Prostate gland (tissue), 2 donors: ENCODE results near the gene ZNF683. TPM values are rescaled to one million over a fixed set of nuclear protein-coding genes. Genes with fewer than 3 reads are reported as not detected.

ENCODE experiments used
- DNase-seq: peaks from one replicate; pipeline ENCODE4 v3.0.0-alpha.2; 2019; ENCODE audit warnings: low spot score
- H3K27ac ChIP-seq, 2 donors: fragments of 200-600 bp; sonication (generic); 2 replicates each; pipeline ENCODE4 v1.5.1; 2017 to 2019
- H3K27me3 ChIP-seq: fragments of 200-600 bp; sonication (generic); replicated peaks from 2 replicates; pipeline ENCODE4 v1.5.1; 2019; ENCODE audit not compliant: insufficient read depth
- H3K36me3 ChIP-seq, 2 donors: fragments of 200-600 bp; sonication (generic); 1 replicate in 1 of 2; 2 replicates in 1 of 2; pipeline versions ENCODE4 v1.5.1 to v1.8.1; 2017 to 2019
- H3K4me1 ChIP-seq: fragments of 200-600 bp; sonication (generic); replicated peaks from 2 replicates; pipeline ENCODE4 v1.5.1; 2019
- H3K4me3 ChIP-seq, 2 donors: fragments of 200-600 bp; sonication (generic); 2 replicates each; pipeline ENCODE4 v1.5.1; 2017 to 2019
- H3K9me3 ChIP-seq: fragments of 200-600 bp; sonication (generic); 2 replicates; pipeline ENCODE4 v1.5.1; 2017
- POLR2A ChIP-seq: fragments of 450-650 bp; IDR thresholded peaks from one replicate; pipeline ENCODE4 v1.6.1; 2016; ENCODE audit warnings: antibody characterized with exemption, mild to moderate bottlenecking
- POLR2AphosphoS5 ChIP-seq: sonication (generic); formaldehyde crosslinking; IDR thresholded peaks from one replicate; pipeline ENCODE4 v1.6.1; 2017; ENCODE audit warnings: antibody characterized with exemption
- WGBS: methylation state at CpG from one replicate; pipeline ENCODE4 v1.1.5; 2018; 5-methylcytosine and 5-hydroxymethylcytosine counted together
- intact Hi-C: fragments of 100-400 bp; cut with DNase I; formaldehyde crosslinking; loops from one replicate; pipeline ENCODE4 v1.14.2; 2022
- total RNA-seq, 2 donors: library from RNA; depleted of rRNA; stranded (reverse); fragments of >200 nt; gene quantifications; one replicate each; pipeline ENCODE4 v1.1.0, GENCODE V29; 2016
- TF ChIP-seq, protein P1 (sequence below), 4 experiments: fragments of 200-600 bp in 2 of 4; fragments of 450-650 bp in 2 of 4; sonication (generic) in 2 of 4; IDR thresholded peaks; 1 replicate in 3 of 4; 2 replicates in 1 of 4; pipeline ENCODE4 v1.5.1; 2016 to 2019; ENCODE audit warnings: antibody characterized with exemption in 4 of 4, mild to moderate bottlenecking in 2 of 4, moderate library complexity in 2 of 4

Gene ZNF683
- total RNA-seq, 2 donors from 2014 or later = 4.8 TPM; not detected in 1

DNA sequence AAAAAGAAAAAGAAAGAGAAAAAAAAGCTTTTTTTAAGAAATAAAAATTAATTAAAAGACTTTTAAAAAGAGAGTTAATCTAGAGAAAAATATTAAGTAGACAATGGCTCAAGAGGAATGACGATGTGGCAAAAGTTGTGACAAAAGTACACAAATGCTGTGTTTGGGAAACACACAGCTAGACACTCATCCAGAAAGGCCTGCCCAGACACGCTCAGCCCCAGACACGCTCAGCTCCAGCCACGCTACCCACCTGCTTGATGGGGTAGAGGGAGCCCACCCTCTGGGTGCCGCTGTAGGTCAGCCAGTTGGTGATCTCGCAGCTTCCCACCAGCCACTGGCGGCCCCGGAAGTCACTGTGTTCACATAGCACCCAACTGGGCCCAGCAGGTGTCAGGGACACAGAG is 44.6 kb downstream of the ZNF683 start:
- Histone ChIP-seq H3K9me3 (no peaks in the 10 kb centered on the region), H3K4me1 (no peaks in the 10 kb centered on the region), H3K27ac (no peak overlapping the region), H3K4me3 (no peak overlapping the region), H3K27me3 (no peaks in the 10 kb centered on the region), H3K36me3 (no peaks in the 10 kb centered on the region)
- intact Hi-C loops = no loop called here
- TF ChIP-seq, protein P1, sequence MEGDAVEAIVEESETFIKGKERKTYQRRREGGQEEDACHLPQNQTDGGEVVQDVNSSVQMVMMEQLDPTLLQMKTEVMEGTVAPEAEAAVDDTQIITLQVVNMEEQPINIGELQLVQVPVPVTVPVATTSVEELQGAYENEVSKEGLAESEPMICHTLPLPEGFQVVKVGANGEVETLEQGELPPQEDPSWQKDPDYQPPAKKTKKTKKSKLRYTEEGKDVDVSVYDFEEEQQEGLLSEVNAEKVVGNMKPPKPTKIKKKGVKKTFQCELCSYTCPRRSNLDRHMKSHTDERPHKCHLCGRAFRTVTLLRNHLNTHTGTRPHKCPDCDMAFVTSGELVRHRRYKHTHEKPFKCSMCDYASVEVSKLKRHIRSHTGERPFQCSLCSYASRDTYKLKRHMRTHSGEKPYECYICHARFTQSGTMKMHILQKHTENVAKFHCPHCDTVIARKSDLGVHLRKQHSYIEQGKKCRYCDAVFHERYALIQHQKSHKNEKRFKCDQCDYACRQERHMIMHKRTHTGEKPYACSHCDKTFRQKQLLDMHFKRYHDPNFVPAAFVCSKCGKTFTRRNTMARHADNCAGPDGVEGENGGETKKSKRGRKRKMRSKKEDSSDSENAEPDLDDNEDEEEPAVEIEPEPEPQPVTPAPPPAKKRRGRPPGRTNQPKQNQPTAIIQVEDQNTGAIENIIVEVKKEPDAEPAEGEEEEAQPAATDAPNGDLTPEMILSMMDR (IDR thresholded peaks at IDR 0.05) = no peak
- TF ChIP-seq POLR2AphosphoS5 (no peak), POLR2A (no peak)
- 46% methylated on average over 8 of the region's 8 CpGs for WGBS
- peak; percentile 12 for DNase-seq

DNA sequence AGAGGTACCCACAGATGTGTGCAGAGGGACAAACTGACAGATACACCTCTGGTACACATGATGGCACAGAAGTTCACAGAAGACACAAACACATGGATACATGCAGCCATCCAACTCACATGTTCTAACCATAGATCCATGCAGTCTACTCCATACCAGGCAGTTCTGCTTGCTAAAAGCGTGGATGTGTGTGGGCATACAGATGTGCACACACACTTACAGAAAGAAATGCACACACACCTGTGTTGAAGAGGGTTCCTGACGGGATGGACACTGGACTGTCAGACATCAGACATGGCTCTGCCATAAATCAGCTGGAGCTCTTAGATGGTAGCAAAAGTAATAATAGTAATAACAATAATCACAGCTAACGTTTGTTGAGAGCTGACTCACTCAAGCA is 48.0 kb downstream of the ZNF683 start:
- intact Hi-C loops = loop anchor here (5.0 kb wide), 2 partner anchors 157 to 212 kb away; partner anchors contain the start of genes C1orf232, PDIK1L and ZNF593
- WGBS = 88% methylated on average over 3 of the region's 3 CpGs
- Histone ChIP-seq H3K4me1 (no peaks in the 10 kb centered on the region), H3K36me3 (no peaks in the 10 kb centered on the region), H3K4me3 (no peak overlapping the region), H3K9me3 (no peaks in the 10 kb centered on the region), H3K27ac (no peak overlapping the region), H3K27me3 (no peaks in the 10 kb centered on the region)
- DNase-seq = no peak
- TF ChIP-seq POLR2AphosphoS5 (no peak), POLR2A (no peak)
- TF ChIP-seq, protein P1 (IDR thresholded peaks at IDR 0.05) = no peak

DNA sequence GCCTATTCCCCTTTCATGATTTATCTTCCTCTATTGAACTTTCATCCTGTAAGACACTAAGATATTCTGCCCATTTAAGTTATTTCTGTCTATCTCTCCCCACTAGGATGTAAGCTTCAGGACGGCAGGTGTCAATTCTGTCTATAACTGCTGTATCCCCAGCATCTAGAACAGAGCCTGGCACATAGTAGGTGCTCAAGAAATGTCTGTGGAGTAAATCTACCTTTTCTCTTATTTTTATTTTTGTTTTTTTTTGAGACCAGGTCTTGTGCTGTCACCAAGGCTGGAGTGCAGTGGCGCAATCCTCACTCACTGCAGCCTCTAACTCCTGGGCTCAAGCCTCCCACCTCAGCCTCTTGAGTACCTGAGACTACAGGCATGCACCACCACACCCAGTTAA is 49.2 kb downstream of the ZNF683 start:
- intact Hi-C loops = loop anchor here (5.0 kb wide), 2 partner anchors 156 to 211 kb away; partner anchors contain the start of genes C1orf232, PDIK1L and ZNF593
- Histone ChIP-seq H3K36me3 (no peaks in the 10 kb centered on the region), H3K27me3 (no peaks in the 10 kb centered on the region), H3K4me1 (no peaks in the 10 kb centered on the region), H3K9me3 (no peaks in the 10 kb centered on the region), H3K27ac (no peak overlapping the region), H3K4me3 (no peak overlapping the region)
- TF ChIP-seq, protein P1 (IDR thresholded peaks at IDR 0.05) = no peak
- TF ChIP-seq POLR2AphosphoS5 (no peak), POLR2A (no peak)
- 94% methylated on average over 2 of the region's 2 CpGs for WGBS
- no peak for DNase-seq

DNA sequence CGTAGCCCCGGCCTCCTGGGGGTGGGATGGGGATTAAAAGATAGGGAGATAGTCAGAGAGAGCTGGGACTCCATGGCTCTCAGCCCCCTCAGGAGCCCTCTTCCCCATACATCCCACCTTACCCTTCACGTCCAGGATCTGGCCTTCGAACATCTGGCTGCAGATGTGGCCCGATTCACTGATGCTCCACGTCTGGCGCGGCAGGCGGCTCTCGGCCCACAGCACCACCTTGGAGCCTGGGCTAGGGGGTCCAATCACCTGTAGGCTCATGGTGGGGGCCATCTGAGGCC is 50.6 kb downstream of the ZNF683 start:
- intact Hi-C loops = loop anchor here (5.0 kb wide), 2 partner anchors 155 to 210 kb away; partner anchors contain the start of genes C1orf232, PDIK1L and ZNF593
- no peaks in the 10 kb centered on the region for H3K4me1 ChIP-seq
- no peak overlapping the region for H3K27ac ChIP-seq
- H3K27me3 ChIP-seq = no peaks in the 10 kb centered on the region
- no peaks in the 10 kb centered on the region for H3K36me3 ChIP-seq
- H3K4me3 ChIP-seq = no peak overlapping the region
- no peaks in the 10 kb centered on the region for H3K9me3 ChIP-seq
- TF ChIP-seq POLR2A (no peak), POLR2AphosphoS5 (no peak)
- TF ChIP-seq, protein P1 (IDR thresholded peaks at IDR 0.05) = no peak
- WGBS = 78% methylated on average over 10 of the region's 10 CpGs
- DNase-seq = no peak

DNA sequence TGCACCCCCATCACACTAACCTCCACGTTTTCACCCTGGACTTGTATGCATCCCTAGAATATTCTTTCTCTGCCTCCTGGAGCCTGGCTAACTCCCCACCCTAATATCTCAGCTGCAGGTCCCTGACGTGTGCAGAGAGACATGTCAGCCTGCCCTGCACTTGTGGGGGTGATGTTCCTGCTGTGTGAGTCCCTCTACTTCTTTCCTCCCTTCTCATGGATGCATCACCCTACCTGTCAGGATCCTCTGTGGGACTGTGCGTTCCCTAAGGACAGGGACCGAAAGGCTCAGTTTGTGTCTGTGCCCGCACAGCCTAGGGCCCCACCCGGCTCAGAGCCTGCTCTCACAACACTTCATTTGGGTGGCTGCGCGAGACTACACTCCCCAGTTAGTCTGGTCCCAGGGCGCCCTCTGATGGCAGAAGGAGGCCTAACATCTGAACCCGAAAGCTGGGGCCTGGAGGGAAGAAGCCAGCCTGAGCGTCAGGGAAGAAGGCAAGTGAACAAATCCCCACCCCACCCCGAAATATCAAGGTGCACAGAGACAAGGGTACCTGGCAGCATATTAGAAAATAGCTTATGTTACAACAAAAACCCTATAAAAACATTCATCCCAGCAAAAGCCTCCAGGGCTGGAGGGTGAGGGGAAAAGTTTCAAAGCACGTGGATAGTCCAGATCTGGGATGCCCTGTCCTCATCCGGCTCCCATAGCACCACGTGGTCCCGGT is 51.1 kb downstream of the ZNF683 start:
- no peaks in the 10 kb centered on the region for H3K27me3 ChIP-seq
- H3K4me3 ChIP-seq = no peak overlapping the region
- intact Hi-C loops = loop anchor here (2.0 to 5.0 kb wide), 3 partner anchors 47 to 209 kb away; partner anchors contain the start of genes C1orf232, PDIK1L and ZNF593
- H3K9me3 ChIP-seq = no peaks in the 10 kb centered on the region
- DNase-seq = peak; percentile 88
- TF ChIP-seq, protein P1 (IDR thresholded peaks at IDR 0.05) = peak; percentile 66 to 93 (median 86)
- peak; percentile 64 for TF ChIP-seq POLR2AphosphoS5
- TF ChIP-seq POLR2A = no peak
- H3K27ac ChIP-seq = no peak overlapping the region
- H3K4me1 ChIP-seq = no peaks in the 10 kb centered on the region
- 12% methylated on average over 16 of the region's 16 CpGs for WGBS
- H3K36me3 ChIP-seq = no peaks in the 10 kb centered on the region
